ENCODE results near the gene FOXK2. TPM values are rescaled to one million over a fixed set of nuclear protein-coding genes. Genes with fewer than 3 reads are reported as not detected.

Gene FOXK2
- total RNA-seq (2022; extraction: Qiagen RNA extraction) = 46.9 to 55.6 TPM (median 53.2 TPM) in 5 replicates

GRCh38 chr17:82518826-82519810, at the start of gene FOXK2:
Gene FOXK2, plus strand, starts transcription at chr17:82519732. Its CDS starts 157 bp downstream, at chr17:82519889.

GRCh38 chr17:82648165-82648668, 128.7 kb downstream of the FOXK2 start, which contains the start of gene WDR45B:
Gene WDR45B, minus strand, starts transcription at chr17:82648444. Its CDS starts 104 bp downstream, at chr17:82648340.

Other genes with a start within 250 kb of the FOXK2 start
- gene CSNK1D, start 246.0 kb upstream of the FOXK2 start, total RNA-seq (2022; extraction: Qiagen RNA extraction) = 225 to 238 TPM (median 229 TPM) in 5 replicates
- gene CD7, start 202.1 kb upstream of the FOXK2 start, total RNA-seq (2022; extraction: Qiagen RNA extraction) = 0.17 to 0.28 TPM (median 0.19 TPM) in 4 of 5 replicates, not detected in the other
- gene SECTM1, start 186.0 kb upstream of the FOXK2 start, total RNA-seq (2022; extraction: Qiagen RNA extraction) = 1.4 to 3.6 TPM (median 2.1 TPM) in 5 replicates
- 0.26 to 0.63 TPM (median 0.46 TPM) in 5 replicates for gene TEX19, start 160.5 kb upstream of the FOXK2 start, total RNA-seq (2022; extraction: Qiagen RNA extraction)
- gene UTS2R, start 148.0 kb upstream of the FOXK2 start, total RNA-seq (2022; extraction: Qiagen RNA extraction) = 0.08 TPM in 1 of 5 replicates, not detected in the others
- 11.6 to 14.6 TPM (median 13.0 TPM) in 5 replicates for gene HEXD, start 101.4 kb upstream of the FOXK2 start, total RNA-seq (2022; extraction: Qiagen RNA extraction)
- gene OGFOD3, start 101.1 kb upstream of the FOXK2 start, total RNA-seq (2022; extraction: Qiagen RNA extraction) = 20.3 to 25.1 TPM (median 22.9 TPM) in 5 replicates
- 52.7 to 57.5 TPM (median 53.5 TPM) in 5 replicates for gene CYBC1, start 69.0 kb upstream of the FOXK2 start, total RNA-seq (2022; extraction: Qiagen RNA extraction)
- 45.0 to 58.4 TPM (median 55.4 TPM) in 5 replicates for gene NARF, start 61.0 kb upstream of the FOXK2 start, total RNA-seq (2022; extraction: Qiagen RNA extraction)
- 88.5 to 98.2 TPM (median 90.9 TPM) in 5 replicates for gene WDR45B, start 128.7 kb downstream of the FOXK2 start, total RNA-seq (2022; extraction: Qiagen RNA extraction)
- 15.4 to 18.0 TPM (median 16.2 TPM) in 5 replicates for gene RAB40B, start 179.0 kb downstream of the FOXK2 start, total RNA-seq (2022; extraction: Qiagen RNA extraction)
- gene FN3KRP, start 197.0 kb downstream of the FOXK2 start, total RNA-seq (2022; extraction: Qiagen RNA extraction) = 65.6 to 74.4 TPM (median 67.8 TPM) in 5 replicates
- 8.3 to 9.5 TPM (median 9.0 TPM) in 5 replicates for gene FN3K, start 215.9 kb downstream of the FOXK2 start, total RNA-seq (2022; extraction: Qiagen RNA extraction)
- 67.1 to 85.6 TPM (median 73.3 TPM) in 5 replicates for gene TBCD, start 232.3 kb downstream of the FOXK2 start, total RNA-seq (2022; extraction: Qiagen RNA extraction)

Measured in A549 treated with Hydrocortisone at 1 μM for 4 hours (cell line).